Spleen (tissue), 7 donors: ENCODE results near the gene CD248.

ENCODE experiments used
- POLR2A ChIP-seq, 3 donors: fragments of 450-650 bp; IDR thresholded peaks; one replicate each; pipeline ENCODE4 v1.5.1; 2017; ENCODE audit warnings: antibody characterized with exemption in 3 of 3, mild to moderate bottlenecking in 1 of 3
- POLR2AphosphoS5 ChIP-seq, 3 donors: sonication (generic); formaldehyde crosslinking; IDR thresholded peaks; one replicate each; pipeline ENCODE4 v1.5.1; 2017; ENCODE audit warnings: antibody characterized with exemption in 3 of 3
- TF ChIP-seq, protein P1 (sequence below), 11 experiments: fragments of 200-600 bp in 7 of 11; fragments of 450-650 bp in 4 of 11; sonication (generic) in 4 of 11; IDR thresholded peaks in 8 of 11; conservative IDR thresholded peaks in 3 of 11; 1 replicate in 7 of 11; 2 replicates in 4 of 11; pipeline versions ENCODE4 v1.4.0 to v1.8.0; 2016 to 2021; ENCODE audit warnings: antibody characterized with exemption in 11 of 11, inconsistent platforms in 4 of 11, mild to moderate bottlenecking in 1 of 11
- donor health status: DM: no; HTN: no; CAD: no; lungs with moderate emphysema.
- donor health status: DM: no; HTN: no; CAD: no.
- donor health status: DM: no; HTN: no; CAD: no.

- TF ChIP-seq POLR2A (IDR thresholded peaks at IDR 0.05) (no peak), POLR2AphosphoS5 (IDR thresholded peaks at IDR 0.05) (no peak)
- TF ChIP-seq, protein P1, sequence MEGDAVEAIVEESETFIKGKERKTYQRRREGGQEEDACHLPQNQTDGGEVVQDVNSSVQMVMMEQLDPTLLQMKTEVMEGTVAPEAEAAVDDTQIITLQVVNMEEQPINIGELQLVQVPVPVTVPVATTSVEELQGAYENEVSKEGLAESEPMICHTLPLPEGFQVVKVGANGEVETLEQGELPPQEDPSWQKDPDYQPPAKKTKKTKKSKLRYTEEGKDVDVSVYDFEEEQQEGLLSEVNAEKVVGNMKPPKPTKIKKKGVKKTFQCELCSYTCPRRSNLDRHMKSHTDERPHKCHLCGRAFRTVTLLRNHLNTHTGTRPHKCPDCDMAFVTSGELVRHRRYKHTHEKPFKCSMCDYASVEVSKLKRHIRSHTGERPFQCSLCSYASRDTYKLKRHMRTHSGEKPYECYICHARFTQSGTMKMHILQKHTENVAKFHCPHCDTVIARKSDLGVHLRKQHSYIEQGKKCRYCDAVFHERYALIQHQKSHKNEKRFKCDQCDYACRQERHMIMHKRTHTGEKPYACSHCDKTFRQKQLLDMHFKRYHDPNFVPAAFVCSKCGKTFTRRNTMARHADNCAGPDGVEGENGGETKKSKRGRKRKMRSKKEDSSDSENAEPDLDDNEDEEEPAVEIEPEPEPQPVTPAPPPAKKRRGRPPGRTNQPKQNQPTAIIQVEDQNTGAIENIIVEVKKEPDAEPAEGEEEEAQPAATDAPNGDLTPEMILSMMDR (IDR thresholded peaks at IDR 0.05 in 8 of 11, conservative IDR thresholded peaks at IDR 0.05 in 3 of 11) = no peak
Measured at GRCh38 chr11:66318600-66318970, 1.7 kb upstream of the CD248 start.
